Measurements from ENCODE around the gene YKT6. TPM values are rescaled to one million over a fixed set of nuclear protein-coding genes. Genes with fewer than 3 reads are reported as not detected.

The YKT6 gene
- total RNA-seq (2014; rRNA removed; shearing (Covaris generic)), result 93.8 and 96.2 TPM in 2 replicates

- in situ Hi-C loops (cut with HindIII; ENCODE audit: low sequenced_read_pairs), result no loop called here
- DNase-seq (ENCODE audit: low spot score), result peak; percentile 96
Observed at GRCh38 chr7:44200699-44201461, at the start of gene YKT6. YKT6 (plus strand) TSS chr7:44200978; CDS start chr7:44201136, 158 bp downstream.

GRCh38 chr7:44151956-44152355, 48.8 kb upstream of the YKT6 start:
- in situ Hi-C loops (cut with HindIII; ENCODE audit: low sequenced_read_pairs), result no loop called here
- DNase-seq (ENCODE audit: low spot score), result no peak

DNA sequence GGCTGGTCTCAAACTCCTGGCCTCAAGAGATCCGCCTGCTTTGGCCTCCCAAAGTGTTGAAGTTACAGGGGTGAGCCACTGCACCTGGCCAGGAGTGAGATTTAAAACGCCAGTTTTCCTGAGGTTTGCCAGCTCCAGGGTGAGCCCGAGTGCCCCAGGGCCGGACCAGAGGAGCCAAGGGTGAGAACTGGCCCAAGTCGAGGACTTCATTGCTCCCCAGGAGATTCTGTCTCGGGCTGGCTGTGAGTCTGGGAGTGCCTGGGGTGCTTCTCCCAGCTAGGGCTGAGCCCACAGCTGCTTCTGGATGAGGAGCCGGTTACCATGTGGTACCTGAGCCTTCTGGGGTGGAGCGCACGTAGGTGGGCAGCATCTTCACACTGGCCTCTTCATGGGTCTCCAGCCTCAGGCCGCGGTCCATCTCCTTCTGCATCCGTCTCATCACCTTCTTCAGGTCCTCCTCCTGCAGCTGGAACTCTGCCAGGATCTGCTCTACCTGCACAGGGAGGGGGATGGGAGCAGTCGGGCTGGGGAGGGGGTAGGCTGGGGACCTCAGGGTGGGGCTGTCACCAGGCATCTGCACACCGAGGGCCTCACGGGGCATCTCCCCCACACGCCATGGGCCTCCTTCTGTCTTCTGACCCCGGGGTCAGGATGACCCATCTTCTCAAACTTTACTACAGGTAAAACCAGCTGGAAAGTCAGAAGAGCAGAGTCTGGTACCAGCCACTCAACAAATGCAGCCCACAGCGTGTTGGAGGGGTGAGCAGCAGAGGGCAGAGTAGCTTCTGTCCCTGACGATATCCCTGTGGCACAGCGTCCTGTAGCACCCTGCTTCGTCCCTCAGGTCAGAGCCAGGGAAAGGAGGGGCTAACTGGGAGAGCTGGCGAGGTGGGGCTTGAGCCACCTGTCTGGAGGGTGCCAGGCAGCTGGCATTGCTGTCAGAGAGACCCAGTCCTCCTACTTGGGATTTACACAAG, 47.5 kb upstream of the YKT6 start:
- in situ Hi-C loops (cut with HindIII; ENCODE audit: low sequenced_read_pairs), result no loop called here
- peak; percentile 39 for DNase-seq (ENCODE audit: low spot score)

DNA sequence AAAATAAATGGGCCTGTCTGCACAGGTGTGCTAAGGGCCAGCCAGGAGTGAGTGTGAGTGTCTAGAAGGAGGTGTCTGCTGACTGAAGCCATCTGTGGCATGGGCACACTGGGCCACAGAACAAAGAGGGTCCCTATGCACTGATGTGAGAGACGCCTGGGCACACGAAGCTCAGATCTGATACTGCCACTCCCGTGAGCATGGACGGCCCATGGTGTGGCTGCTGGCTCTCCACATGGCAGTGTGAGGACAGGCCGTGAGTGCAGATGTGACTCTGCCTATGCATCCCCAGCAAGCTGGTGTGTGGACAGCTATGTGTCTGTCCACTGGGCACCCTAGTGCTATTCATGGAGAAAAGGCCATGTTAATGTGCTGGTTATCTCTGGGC, 46.8 kb upstream of the YKT6 start:
- in situ Hi-C loops (cut with HindIII; ENCODE audit: low sequenced_read_pairs), result no loop called here

GRCh38 chr7:44154703-44155102, 46.1 kb upstream of the YKT6 start:
- DNase-seq (ENCODE audit: low spot score), result peak; percentile 65
- in situ Hi-C loops (cut with HindIII; ENCODE audit: low sequenced_read_pairs), result no loop called here

More for the DNA sequence above, 46.8 kb upstream of the YKT6 start:
- DNase-seq (ENCODE audit: low spot score), result no peak

DNA sequence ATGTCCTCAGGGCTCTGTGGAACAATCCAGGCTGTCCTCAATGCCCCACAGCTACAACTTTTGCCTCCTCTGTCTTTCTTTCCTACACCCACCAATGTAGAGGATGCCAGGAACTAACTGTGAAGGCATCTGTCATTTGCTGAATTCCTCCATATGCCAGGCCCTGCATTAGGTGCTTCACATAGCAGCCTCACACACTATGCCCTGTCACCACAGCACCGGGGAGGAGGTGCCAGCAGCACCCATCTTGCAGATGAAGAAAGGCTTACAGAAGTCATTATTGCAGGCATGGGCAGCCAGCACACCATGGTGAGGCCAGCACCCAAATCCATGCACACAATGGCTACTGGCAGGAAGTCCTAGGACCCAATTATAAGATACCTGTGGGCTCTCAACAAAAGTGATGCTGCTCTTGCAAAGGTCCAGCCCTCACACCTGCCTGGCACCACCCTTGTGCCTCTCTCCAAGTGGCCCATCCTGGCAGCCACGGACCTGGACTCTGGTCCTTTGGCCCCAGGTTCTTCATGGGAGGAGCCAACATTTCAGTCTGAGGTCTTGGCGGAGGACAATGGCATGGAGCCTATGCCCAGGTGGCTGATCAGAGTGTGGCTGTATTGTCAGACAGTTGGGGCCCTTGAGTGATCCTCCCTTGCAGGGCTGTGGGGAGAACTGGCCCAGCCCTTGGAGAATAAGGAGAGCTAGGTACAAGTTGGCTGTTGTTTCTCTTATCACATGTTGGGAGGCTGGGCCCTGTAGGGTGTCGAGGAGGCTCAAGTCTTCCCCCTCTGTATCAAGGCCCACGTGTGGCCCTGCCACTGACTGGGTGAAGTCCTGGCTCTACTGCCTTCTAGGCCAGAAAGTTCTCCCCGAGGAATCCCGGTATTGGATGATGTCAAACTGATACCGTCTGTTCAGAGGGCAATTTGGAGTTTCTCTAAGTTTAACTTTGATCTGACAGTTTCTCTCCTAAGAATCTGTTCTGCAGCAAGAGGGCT, 45.3 kb upstream of the YKT6 start:
- DNase-seq (ENCODE audit: low spot score), result peak; percentile 94
- in situ Hi-C loops (cut with HindIII; ENCODE audit: low sequenced_read_pairs), result no loop called here

DNA sequence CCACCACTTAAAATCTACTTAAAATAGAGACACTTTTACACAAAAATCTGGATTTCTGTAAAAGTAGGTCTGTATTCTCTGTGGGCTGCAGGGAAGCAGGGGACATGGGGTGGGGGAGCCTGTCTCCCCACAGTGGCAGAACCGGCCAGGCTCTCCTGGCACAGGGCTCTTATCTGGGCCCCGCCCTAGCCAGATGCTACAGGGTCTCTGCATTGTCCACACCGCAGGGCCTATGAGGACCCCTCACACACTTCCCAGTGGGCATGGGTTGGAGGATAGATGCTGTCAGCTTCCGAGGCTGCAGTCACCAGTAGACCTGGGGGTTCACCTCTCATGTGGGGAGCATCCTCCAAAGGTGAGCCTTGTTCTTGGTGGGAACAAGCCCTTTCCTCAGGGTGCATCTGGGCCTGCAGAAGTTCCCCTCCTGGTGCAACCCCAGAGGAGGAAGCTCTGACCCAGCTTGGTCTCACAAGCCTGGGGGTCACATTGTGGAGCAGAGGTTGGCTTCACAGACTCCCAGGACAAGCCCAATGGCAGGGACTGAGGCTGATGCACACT, 44.2 kb upstream of the YKT6 start:
- in situ Hi-C loops (cut with HindIII; ENCODE audit: low sequenced_read_pairs), result no loop called here
- DNase-seq (ENCODE audit: low spot score), result no peak

- DNase-seq (ENCODE audit: low spot score), result no peak
- in situ Hi-C loops (cut with HindIII; ENCODE audit: low sequenced_read_pairs), result no loop called here
Observed at GRCh38 chr7:44157116-44158080, 43.4 kb upstream of the YKT6 start.

DNA sequence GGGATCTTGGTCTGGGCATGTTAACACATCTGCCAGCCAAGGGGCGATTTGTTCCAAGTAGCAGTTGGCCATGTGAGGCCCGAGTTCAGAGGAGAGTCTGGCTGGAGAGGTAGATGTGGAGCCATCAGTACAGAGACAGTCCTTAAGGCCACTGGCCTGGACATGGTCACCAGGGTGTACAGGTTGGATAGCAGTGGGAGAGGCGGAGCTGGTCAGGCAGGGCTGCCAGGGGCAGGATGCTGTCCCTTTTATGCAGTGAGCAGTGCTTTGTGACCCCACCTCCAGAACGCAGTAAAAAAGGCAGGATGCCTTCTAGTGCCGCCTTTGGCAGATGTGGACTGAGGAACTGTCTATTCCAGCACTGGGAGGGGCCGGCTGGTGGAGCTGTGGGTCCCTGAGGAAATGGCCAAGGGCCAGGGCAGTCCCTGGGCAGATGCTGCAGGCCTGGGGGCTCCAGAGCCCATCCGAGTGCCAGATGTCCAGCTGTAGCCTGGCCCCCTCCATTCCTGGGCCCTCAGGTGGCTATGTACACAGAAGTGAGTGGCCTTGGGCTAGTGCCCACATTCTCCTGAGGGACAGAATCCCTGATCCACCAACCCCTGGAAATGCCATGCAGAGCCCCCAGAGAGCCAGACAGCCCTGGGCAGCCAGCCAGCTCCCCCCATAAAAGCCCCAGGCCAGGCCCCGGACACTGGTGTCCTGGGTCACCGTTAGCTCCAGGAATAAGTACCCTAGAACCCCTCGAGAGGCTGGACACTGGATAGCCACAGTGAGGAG, 42.5 kb upstream of the YKT6 start:
- in situ Hi-C loops (cut with HindIII; ENCODE audit: low sequenced_read_pairs), result no loop called here
- DNase-seq (ENCODE audit: low spot score), result no peak

- DNase-seq (ENCODE audit: low spot score), result peak; percentile 59
- in situ Hi-C loops (cut with HindIII; ENCODE audit: low sequenced_read_pairs), result no loop called here
Observed at GRCh38 chr7:44158873-44159631, 41.7 kb upstream of the YKT6 start.

- peak; percentile 88 for DNase-seq (ENCODE audit: low spot score)
- in situ Hi-C loops (cut with HindIII; ENCODE audit: low sequenced_read_pairs), result no loop called here
Observed at GRCh38 chr7:44159824-44160630, 40.8 kb upstream of the YKT6 start.

- in situ Hi-C loops (cut with HindIII; ENCODE audit: low sequenced_read_pairs), result no loop called here
- DNase-seq (ENCODE audit: low spot score), result no peak
Observed at GRCh38 chr7:44161371-44161770, 39.4 kb upstream of the YKT6 start.

DNA sequence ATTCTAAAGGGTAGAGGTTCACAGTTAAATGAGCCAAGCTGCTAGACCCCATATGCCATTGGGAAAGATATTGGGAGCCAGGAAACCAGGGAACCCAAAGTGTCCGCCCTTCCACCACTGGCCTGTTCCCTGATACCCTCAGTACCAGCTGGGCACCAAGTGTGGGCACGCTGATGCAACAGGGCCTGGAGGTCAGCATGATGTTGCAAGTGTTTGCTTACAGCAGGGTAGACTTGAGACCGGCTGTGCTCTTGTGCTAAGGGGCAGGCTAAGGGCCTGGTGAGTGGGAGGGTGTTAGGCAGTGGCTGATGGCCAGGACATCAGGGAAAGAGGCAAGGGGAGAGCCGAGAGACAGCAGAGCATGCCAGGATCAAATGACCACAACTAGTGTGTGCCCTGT, 38.6 kb upstream of the YKT6 start:
- in situ Hi-C loops (cut with HindIII; ENCODE audit: low sequenced_read_pairs), result no loop called here
- DNase-seq (ENCODE audit: low spot score), result no peak

GRCh38 chr7:44162785-44163395, 37.9 kb upstream of the YKT6 start:
- no peak for DNase-seq (ENCODE audit: low spot score)
- in situ Hi-C loops (cut with HindIII; ENCODE audit: low sequenced_read_pairs), result no loop called here

DNA sequence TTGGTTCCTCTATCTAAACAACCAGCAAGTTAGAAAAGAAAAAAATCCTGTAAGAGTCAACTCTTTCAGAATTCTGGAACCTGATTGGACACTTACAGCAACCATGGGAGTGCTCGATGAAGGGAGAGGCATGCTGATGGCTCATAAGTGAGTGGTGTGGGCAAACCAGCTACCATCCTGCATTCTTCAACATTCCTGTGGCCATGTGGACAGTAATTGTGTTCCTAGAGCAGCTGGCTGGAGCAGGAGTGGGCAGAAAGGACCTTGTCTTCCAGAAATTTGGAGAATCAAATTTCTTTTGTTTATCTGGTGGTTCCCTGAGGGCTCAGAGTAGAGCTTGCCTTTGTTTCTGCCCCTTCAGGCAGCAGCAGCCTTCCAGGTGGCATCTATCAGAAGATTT, 37.2 kb upstream of the YKT6 start:
- in situ Hi-C loops (cut with HindIII; ENCODE audit: low sequenced_read_pairs), result no loop called here
- no peak for DNase-seq (ENCODE audit: low spot score)
